Stomach (tissue), 9 donors: Measurements from ENCODE around the gene L3MBTL4. TPM values are rescaled to one million over a fixed set of nuclear protein-coding genes. Genes with fewer than 3 reads are reported as not detected.

Experiments
- DNase-seq, 2 donors: peaks; one replicate each; pipeline versions ENCODE4 v3.0.0 to v3.0.0-alpha.2; 2013 to 2019
- H3K27ac ChIP-seq, 5 donors: fragments of 200-600 bp in 4 of 5; sonication (generic) in 4 of 5; one replicate each; pipeline ENCODE4 v1.5.1; 2013 to 2019; ENCODE audit warnings: mild to moderate bottlenecking in 1 of 5, moderate library complexity in 1 of 5
- H3K27me3 ChIP-seq, 3 donors: fragments of 200-600 bp; sonication (generic); one replicate each; pipeline ENCODE4 v1.5.1; 2017 to 2019; ENCODE audit warnings: mixed run types in 1 of 3
- H3K36me3 ChIP-seq, 4 donors: fragments of 200-600 bp; sonication (generic); 1 replicate in 3 of 4; 2 replicates in 1 of 4; pipeline ENCODE4 v1.5.1; 2016 to 2019
- H3K4me1 ChIP-seq, 4 donors: fragments of 200-600 bp; sonication (generic); one replicate each; pipeline ENCODE4 v1.5.1; 2016 to 2019
- H3K4me3 ChIP-seq, 4 donors: fragments of 200-600 bp; sonication (generic) in 3 of 4; one replicate each; pipeline ENCODE4 v1.5.1; 2016 to 2019; ENCODE audit warnings: mild to moderate bottlenecking in 1 of 4
- H3K9me3 ChIP-seq, 4 donors: fragments of 200-600 bp; sonication (generic); one replicate each; pipeline ENCODE4 v1.5.1; 2016 to 2019
- CTCF ChIP-seq, 7 experiments: fragments of 450-650 bp in 4 of 7; fragments of 200-600 bp in 3 of 7; sonication (generic) in 3 of 7; IDR thresholded peaks; one replicate each; pipeline ENCODE4 v1.5.1; 2016 to 2019; ENCODE audit warnings: antibody characterized with exemption in 7 of 7, control low read depth in 2 of 7, mild to moderate bottlenecking in 1 of 7
- EP300 ChIP-seq: sonication (generic); formaldehyde crosslinking; IDR thresholded peaks from one replicate; pipeline ENCODE4 v1.6.1; 2017; ENCODE audit warnings: antibody characterized with exemption
- POLR2A ChIP-seq, 4 donors: fragments of 450-650 bp; IDR thresholded peaks; one replicate each; pipeline ENCODE4 v1.6.1; 2016; ENCODE audit warnings: antibody characterized with exemption in 4 of 4, control low read depth in 2 of 4, mild to moderate bottlenecking in 1 of 4, moderate library complexity in 1 of 4
- POLR2AphosphoS5 ChIP-seq, 3 donors: sonication (generic); formaldehyde crosslinking; IDR thresholded peaks; one replicate each; pipeline ENCODE4 v1.6.1; 2016; ENCODE audit warnings: antibody characterized with exemption in 3 of 3
- WGBS, 5 donors: extraction: QIAGEN DNeasy Blood & Tissue Kit in 3 of 5; methylation state at CpG; one replicate each; pipeline versions ENCODE4 v1.1.5 to v1.1.7; 2013 to 2018; 5-methylcytosine and 5-hydroxymethylcytosine counted together
- intact Hi-C: fragments of 100-400 bp; cut with DNase I; formaldehyde crosslinking; loops from one replicate; pipeline ENCODE4 v1.15.1; 2023; ENCODE audit warnings: low total_unique reads
- polyA plus RNA-seq, 3 donors: library from polyadenylated mRNA; stranded (reverse); fragments of 200-250 nt; gene quantifications; one replicate each; pipeline ENCODE4 v1.2.3, GENCODE V29; 2013
- total RNA-seq, 5 donors: library from RNA; depleted of rRNA; stranded (reverse); fragments of >200 nt; gene quantifications; one replicate each; pipeline versions ENCODE4 v1.1.0 to v1.2.3, GENCODE V29; 2014 to 2016
- donor health status: healthy with polysubstance abuse.
- donor health status: Bipolar disorder and iron deficiency.
- donor health status: healthy.

Gene L3MBTL4
- total and polyA plus RNA-seq, 8 donors, result 1.9 to 23.3 (median 7.6) TPM

GRCh38 chr18:6159426-6159825 lies 255.3 kb downstream of the L3MBTL4 start:
- 95 to 97% (median 97%) methylated on average over 7 of the region's 7 CpGs for WGBS, 5 donors
- H3K4me3 ChIP-seq, result no peak overlapping the region
- no peaks in the 10 kb centered on the region for H3K4me1 ChIP-seq
- H3K27ac ChIP-seq, result no peak overlapping the region
- intact Hi-C loops, result no loop called here
- TF ChIP-seq EP300 (no peak), CTCF (IDR thresholded peaks at IDR 0.05) (no peak), POLR2A (IDR thresholded peaks at IDR 0.05) (no peak), POLR2AphosphoS5 (IDR thresholded peaks at IDR 0.05) (no peak)
- peaks cover 0 to 10% (median 3%) of the 10 kb centered on the region in 4 donors for H3K36me3 ChIP-seq
- no peaks in the 10 kb centered on the region for H3K27me3 ChIP-seq
- H3K9me3 ChIP-seq, result peaks cover 0 to 11% (median 9%) of the 10 kb centered on the region in 4 donors
- no peak for DNase-seq

GRCh38 chr18:6158958-6159357 lies 255.8 kb downstream of the L3MBTL4 start:
- no peak for TF ChIP-seq CTCF (IDR thresholded peaks at IDR 0.05)
- TF ChIP-seq POLR2AphosphoS5 (IDR thresholded peaks at IDR 0.05), result no peak
- TF ChIP-seq POLR2A (IDR thresholded peaks at IDR 0.05), result no peak
- no peak for TF ChIP-seq EP300
- Histone ChIP-seq H3K4me3 (no peak overlapping the region), H3K36me3 (peaks cover 0 to 5% (median under 1%) of the 10 kb centered on the region in 4 donors), H3K9me3 (peaks cover 0 to 10% (median 5%) of the 10 kb centered on the region in 4 donors), H3K4me1 (no peaks in the 10 kb centered on the region), H3K27ac (no peak overlapping the region), H3K27me3 (no peaks in the 10 kb centered on the region)
- no peak for DNase-seq
- intact Hi-C loops, result no loop called here
- 94 to 98% (median 94%) methylated on average over 3 of the region's 3 CpGs for WGBS, 5 donors

DNA sequence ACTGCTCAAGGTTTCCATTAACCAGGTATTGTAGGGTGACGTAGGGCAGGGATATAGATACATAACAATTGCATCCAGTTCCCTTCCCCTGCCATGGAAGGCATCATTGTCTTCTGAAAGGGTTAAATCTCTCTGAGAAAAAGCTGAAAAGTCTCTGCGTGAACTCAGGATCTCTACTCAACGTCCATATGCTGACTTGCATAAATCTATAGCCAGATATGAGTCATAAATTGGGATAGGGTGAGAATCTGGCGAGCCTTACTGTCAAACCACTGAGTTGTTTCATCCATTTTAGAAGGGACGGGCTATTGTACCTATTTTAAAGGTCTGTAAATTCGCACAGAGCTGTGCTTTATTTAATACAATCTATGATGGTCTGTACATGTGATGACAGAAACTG lies 258.3 kb downstream of the L3MBTL4 start:
- H3K9me3 ChIP-seq, result peaks cover 0 to 8% (median 0%) of the 10 kb centered on the region in 4 donors
- H3K27ac ChIP-seq, result no peak overlapping the region
- TF ChIP-seq POLR2AphosphoS5 (IDR thresholded peaks at IDR 0.05) (no peak), CTCF (IDR thresholded peaks at IDR 0.05) (no peak), POLR2A (IDR thresholded peaks at IDR 0.05) (no peak), EP300 (no peak)
- H3K4me1 ChIP-seq, result no peaks in the 10 kb centered on the region
- H3K27me3 ChIP-seq, result no peaks in the 10 kb centered on the region
- intact Hi-C loops, result no loop called here
- H3K36me3 ChIP-seq, result no peaks in the 10 kb centered on the region
- no peak for DNase-seq
- H3K4me3 ChIP-seq, result no peak overlapping the region
- 74 to 86% (median 79%) methylated on average over 6 of the region's 6 CpGs for WGBS, 5 donors

DNA sequence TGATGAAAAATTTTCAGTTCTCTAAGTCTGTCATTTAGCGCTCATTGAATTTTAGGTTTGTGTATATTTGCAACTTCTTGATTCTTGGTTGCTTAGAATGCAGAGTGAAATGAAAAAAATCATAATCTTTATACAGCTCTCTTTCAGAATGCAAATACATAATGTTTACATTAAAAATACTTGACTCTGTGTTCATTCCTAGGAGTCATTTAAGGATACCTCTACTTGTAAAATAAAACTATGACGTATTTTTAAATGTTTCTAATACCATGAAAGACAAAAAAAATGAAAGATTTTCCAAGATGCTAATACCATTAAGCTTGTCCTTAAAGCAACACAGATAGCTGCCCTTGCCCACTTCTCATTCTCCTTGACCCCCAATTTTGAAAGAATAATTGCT lies 259.0 kb downstream of the L3MBTL4 start:
- DNase-seq, result no peak
- H3K4me1 ChIP-seq, result no peaks in the 10 kb centered on the region
- H3K27ac ChIP-seq, result no peak overlapping the region
- H3K9me3 ChIP-seq, result peaks cover 0 to 8% (median 0%) of the 10 kb centered on the region in 4 donors
- intact Hi-C loops, result no loop called here
- no peak overlapping the region for H3K4me3 ChIP-seq
- no peak for TF ChIP-seq EP300
- no peak for TF ChIP-seq POLR2AphosphoS5 (IDR thresholded peaks at IDR 0.05)
- TF ChIP-seq CTCF (IDR thresholded peaks at IDR 0.05), result no peak
- no peak for TF ChIP-seq POLR2A (IDR thresholded peaks at IDR 0.05)
- WGBS, 5 donors, result 68 to 82% (median 75%) methylated on average over 2 of the region's 2 CpGs
- no peaks in the 10 kb centered on the region for H3K36me3 ChIP-seq
- no peaks in the 10 kb centered on the region for H3K27me3 ChIP-seq
